ENCODE measurements around the gene RBBP8NL.

RBBP8NL gene, protein sequence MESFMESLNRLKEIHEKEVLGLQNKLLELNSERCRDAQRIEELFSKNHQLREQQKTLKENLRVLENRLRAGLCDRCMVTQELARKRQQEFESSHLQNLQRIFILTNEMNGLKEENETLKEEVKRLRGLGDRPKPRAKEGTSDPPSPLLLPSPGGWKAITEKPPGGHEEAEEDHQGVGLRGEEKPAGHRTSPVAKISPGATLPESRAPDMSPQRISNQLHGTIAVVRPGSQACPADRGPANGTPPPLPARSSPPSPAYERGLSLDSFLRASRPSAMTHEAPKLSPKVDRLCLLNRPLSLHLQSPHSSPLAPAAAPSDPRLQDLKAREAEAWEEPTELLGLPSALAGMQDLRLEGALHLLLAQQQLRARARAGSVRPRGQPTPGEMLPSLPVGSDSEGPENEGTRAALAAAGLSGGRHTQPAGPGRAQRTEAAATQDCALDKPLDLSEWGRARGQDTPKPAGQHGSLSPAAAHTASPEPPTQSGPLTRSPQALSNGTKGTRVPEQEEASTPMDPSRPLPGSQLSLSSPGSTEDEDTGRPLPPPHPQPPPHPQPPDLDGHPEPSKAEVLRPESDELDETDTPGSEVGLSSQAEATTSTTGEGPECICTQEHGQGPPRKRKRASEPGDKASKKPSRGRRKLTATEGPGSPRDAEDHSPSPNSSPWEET

DNA sequence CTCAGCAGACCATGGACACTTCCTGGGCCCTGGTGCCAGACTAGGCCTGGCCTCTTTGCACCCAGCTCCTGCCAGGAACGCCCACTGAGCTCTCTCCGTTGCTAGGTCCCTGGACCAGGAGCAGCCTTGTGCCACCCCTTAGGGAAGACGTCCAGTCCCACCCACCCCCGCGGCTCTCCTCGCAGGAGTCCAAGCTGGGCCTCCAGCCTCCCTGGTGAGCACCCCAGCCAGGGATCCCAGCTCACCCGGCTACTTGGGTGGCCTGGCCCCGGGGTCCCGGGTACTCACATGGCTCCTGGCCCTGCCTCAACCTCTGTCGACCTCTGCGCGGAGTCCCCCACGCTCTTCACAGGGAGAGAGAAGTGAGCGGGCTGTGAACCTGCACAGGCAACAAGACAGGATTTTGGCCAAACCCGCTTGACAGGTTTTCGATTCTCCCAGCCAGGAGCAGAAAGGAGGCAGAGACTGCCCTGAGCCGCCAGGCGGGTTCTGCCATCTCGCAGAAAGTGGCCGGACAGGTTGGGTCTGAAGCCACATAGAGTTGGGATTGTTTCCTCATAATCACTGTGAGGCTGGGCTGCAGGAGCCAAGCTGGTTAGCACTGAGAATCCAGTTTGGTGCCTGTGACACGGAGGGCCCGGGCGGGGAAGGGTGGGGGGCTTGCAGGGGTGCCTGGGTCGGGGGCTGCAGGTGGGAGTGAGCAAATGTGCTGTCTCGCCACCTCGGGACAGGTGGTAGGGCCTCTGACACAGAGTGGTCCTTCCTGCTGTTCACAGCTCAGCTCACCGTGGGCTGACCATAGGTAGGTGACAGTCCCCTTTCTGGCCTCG lies at the start of gene RBBP8NL:
Gene RBBP8NL (minus strand): TSS at position 368 of the 830 bp plus-strand sequence. CDS start 7,892 bp downstream, outside the sequence.
- no peak for DNase-seq

DNA sequence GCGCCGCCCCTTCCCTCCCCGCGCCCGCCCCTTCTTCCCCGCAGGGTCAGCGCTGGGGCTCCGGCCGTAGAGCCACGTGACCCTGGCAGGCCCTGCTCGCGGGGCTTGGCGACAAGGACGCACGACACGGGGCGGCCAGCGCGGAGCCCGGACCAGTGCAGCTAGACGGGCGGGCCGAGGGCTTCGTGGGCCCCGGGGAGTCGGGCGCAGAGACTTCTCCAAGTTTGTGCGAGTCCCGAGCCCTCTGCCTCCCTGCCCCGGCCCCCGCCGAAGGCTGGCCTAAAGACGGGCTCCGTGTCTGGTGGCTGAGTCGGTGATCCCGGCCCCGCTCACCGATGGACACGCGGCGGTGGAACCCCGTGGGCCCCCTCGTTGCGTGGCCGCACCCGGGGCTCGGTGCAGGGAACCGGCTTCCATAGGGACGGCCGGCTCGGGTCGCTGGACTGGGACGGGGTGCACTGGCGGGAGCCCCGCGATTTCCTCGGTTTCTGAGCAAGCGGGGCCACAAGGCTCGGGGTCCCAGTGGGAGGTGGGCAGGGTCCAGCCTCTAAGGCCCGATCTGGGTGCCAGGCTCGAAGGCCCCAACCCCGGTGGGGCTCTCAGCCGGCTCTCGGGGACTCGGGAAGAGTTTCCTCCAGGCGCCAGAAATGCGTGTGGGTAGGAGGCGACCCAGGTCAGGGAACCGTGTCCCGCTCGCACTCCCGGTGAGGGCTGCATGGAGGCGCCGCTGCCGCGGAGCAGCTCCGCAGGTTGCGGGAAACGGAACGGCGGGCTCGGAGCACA lies 48.9 kb upstream of the RBBP8NL start:
- no peak for DNase-seq

DNA sequence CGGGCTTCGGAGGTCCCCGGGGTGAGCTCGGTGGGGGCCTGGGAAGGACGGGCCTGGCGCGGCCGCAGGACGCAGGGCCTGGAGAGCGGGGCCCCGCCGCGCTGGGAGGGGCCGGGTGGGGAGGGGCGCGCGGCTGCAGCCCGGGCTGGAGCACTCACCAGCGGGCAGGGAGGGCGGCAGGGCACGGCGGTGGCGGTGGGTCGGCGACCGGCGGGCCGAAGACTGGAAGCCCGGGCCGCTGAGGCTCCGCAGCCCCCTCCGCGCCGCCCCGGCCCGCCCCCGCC lies 48.4 kb upstream of the RBBP8NL start, which contains the start of gene GATA5:
Gene GATA5 (minus strand): TSS at position 224 of the 284 bp plus-strand sequence. CDS start 474 bp downstream, outside the sequence.
- no peak for DNase-seq

DNA sequence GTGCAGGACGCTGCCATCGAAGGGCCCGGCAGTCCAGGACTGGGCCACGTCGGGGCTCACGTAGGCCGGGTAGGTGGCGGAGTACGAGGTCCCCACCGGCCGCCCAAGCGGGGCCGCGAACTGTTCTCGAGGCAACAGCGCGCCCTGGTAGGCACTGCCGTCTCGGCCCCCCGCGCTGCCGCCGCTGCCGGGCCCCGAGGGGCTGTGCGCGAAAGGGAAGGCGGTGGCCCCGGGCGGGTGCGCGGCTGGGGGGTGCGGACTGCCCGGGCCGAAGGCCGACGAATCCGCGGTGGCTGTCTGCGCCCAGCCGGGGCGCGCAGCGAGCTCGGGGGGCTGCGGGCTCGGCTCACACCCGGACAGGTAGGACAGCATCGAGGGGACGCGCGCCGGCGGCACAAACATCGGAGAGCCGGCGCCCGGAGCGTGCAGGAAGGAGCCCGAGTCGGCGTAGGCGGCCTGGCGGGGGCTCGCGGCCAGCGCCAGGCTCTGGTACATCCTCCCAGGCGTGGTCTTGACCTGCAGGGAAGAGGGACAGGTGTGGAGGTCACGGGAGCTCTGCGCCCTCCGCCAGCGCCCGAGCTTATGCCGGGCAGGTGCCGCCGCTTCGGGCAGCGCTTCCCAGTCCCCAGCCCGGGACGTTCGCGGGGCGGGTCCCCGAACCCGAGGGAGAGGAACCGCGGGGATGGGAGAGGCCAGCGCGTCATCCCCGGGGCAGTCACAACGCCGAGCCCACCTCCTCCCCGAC lies 47.9 kb upstream of the RBBP8NL start:
- no peak for DNase-seq

DNA sequence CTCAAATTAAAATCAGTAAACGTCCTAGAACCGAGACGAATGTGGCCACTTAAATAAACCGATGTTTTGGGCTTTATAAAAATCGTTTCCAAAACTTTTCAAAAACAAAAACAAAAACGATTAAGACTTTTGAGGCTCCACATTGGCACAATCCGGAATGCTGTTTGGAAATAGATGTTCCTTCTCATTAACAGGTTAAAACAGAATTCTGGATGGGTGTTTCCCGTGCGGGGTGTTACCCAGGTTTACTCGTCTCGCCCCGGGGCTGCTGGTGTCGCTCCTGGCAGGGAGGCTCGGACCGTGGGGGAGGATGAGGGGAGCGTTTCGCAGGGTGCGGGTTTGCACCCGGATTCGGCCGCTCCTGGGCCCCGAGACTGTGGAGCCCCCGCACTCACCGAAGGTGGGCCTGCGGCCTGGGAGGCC lies 47.3 kb upstream of the RBBP8NL start:
- DNase-seq: no peak

DNA sequence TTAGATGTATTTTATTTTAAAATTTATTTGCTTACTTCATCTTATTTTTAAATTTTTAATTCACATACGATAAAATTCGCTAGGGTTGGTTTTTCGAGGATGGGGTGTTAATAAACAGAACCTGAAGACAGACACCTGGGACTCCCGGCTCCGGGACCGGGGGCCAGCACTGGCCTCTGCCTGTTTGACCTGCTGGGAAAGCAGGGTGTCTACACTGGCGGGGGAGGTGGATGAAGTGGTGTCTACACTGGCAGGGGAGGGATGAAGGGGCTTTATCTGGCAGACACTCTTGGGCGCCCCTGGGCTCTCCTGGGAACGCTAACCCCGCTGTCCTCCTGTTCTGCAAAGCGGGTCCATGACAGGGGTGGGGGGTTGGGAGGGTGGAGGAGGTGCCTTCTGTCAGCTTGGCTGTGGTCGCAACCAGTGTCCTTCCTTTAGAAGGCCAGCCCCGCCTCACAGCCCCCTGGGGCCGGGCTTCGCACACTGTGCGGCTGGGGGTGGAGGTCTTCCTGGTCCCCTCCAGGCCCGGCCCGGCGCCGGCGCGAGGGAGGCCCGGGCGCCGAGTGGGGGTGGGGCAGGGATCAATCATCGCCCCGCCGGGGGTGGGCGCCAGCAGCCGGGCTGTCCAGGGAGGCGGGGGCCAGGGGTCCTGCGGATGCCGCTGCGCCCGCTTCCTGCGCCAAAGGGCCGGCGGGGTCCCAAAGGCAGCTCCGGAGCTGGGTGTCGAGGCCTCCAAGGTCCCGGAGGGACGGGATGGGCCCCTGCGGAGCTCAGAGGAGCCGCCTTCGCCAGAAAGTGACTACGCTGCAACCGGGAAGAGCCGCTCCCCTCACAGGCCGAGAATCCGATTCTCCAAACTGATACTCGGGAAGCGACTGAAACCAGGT lies 46.6 kb upstream of the RBBP8NL start:
- DNase-seq: no peak

GRCh38 chr20:62472941-62473585 lies 45.7 kb upstream of the RBBP8NL start:
- DNase-seq: no peak

- DNase-seq: no peak
Measured at GRCh38 chr20:62472138-62472940, 45.0 kb upstream of the RBBP8NL start.

DNA sequence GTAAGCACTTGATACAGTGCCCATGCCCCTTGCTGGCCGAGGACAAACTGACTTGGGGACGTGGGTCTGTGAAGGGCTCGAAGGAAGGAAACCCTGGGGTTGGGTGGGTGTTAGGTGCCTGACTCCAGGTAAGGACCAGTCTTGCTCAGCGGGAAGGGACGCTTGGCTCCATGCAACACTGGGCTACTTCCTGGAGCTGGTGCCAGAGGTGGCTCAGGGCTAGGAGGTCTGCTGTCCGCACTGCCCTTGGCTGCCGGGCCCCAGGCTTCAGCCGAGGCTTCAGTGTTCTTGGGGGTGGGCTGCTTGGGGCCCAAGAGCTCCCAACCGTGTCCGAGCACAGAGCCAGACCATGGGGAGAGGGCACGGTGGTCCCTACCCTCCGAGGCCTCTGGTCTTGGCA lies 43.1 kb upstream of the RBBP8NL start:
- DNase-seq: no peak

DNA sequence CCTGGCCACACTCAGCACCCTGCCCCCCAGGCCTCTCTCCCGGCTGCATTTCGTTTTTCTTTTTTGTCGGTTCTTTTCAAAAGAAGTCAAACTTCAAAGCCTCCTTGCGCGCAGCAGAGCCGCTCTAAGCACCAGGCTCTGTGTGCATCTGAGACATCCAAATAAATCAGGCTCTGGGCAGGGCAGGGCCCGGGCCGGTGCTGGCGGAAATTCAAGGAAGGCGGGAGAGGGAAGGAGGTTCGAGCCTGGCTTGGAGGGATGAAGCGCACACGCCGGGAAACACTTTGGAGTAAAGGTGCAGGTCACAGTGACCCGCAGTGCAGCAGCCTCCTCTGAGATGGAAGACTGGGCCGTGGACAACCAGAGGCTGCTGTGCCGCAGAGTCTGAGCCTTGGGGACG lies 42.7 kb upstream of the RBBP8NL start:
- DNase-seq: no peak

GRCh38 chr20:62469352-62469751 lies 42.0 kb upstream of the RBBP8NL start:
- no peak for DNase-seq

- no peak for DNase-seq
Measured at GRCh38 chr20:62466806-62467537, 39.6 kb upstream of the RBBP8NL start.

DNA sequence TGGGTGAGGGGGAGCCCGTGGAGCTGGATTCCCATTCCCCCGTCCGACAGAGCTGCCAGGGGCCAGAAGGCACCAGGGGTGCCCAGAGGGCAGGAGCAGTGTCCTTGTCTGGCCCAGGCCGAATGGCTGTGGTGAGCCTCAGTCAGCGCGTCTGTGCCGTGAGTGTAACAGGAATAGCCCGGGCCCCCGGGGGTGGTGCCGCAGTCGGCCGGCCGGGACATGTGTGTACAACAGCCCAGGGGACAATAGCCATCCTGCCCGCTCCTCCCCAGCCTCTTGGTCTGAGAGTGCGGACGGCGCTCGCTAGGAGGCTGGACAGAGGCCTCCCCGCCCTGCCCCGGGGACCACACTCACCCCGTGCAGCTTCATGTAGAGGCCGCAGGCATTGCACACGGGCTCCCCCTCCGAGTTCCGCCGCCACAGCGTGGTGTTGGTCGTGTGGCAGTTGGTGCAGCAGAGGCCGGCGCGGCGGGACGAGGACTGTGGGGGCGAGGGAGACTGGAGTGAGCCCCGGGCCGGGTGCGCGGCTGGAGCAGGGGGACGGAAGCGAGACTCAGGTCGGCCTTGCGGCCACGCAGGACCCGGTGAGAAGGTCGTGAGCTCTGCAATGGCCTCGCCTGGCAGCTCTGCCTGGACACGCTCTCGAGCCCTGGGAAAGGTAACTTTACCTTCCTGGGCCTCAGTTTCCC lies 38.9 kb upstream of the RBBP8NL start:
- no peak for DNase-seq

GRCh38 chr20:62464990-62465389 lies 37.7 kb upstream of the RBBP8NL start:
- no peak for DNase-seq

- DNase-seq: no peak
Measured at GRCh38 chr20:62464425-62464770, 37.1 kb upstream of the RBBP8NL start.

GRCh38 chr20:62463651-62464424 lies 36.5 kb upstream of the RBBP8NL start:
- DNase-seq: no peak

DNA sequence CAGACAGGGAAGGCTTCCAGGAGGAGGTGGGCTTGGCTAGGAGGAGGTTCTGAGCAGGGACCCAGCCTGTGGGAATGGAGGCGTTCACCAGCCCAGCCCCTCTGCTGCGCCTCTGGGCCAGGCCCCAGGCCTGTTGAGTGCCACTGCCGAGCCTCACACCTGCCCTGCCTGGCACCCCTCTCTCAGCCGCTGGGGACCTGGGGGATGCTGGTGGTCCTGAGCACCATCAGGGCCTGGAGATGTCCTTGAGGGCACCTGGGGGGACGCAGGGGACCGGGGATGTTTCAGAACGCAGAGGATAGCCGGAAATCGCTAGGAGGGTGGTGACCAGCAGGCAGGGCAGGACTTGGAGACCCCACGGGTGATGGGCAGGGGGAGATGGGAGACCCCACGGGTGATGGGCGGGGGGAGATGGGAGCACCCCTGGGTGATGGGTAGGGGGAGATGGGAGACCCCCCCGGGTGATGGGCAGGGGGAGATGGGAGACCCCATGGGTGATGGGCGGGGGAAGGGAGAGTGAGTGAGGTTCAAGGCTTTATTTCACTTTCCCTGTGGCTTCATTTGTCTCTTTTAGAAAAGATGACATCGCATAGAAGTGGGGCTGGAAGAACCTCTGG lies 35.7 kb upstream of the RBBP8NL start:
- no peak for DNase-seq

All from inflammatory macrophage treated with lipopolysaccharide for 1 hour (primary cell).